Gastrocnemius medialis (tissue), 4 donors: ENCODE measurements around the gene BRF1. TPM values are rescaled to one million over a fixed set of nuclear protein-coding genes. Genes with fewer than 3 reads are reported as not detected.

Experiments used
- ATAC-seq, 2 donors: fragments of 150-250 bp; one replicate each; pipeline ENCODE4 v1.9.1; 2016
- DNase-seq, 2 donors: peaks; one replicate each; pipeline ENCODE4 v3.0.0-alpha.2; 2019
- H3K27ac ChIP-seq, 4 donors: fragments of 200-600 bp; sonication (generic); 1 replicate in 1 of 4; 2 replicates in 3 of 4; pipeline ENCODE4 v1.5.1; 2016 to 2018; ENCODE audit warnings: mild to moderate bottlenecking in 2 of 4, moderate library complexity in 1 of 4
- H3K27me3 ChIP-seq, 3 donors: fragments of 200-600 bp; sonication (generic) in 2 of 3; 1 replicate in 1 of 3; 2 replicates in 2 of 3; pipeline versions ENCODE4 v1.5.1 to v1.6.0; 2016 to 2019; ENCODE audit warnings: mild to moderate bottlenecking in 1 of 3, moderate library complexity in 1 of 3
- H3K36me3 ChIP-seq, 2 donors: fragments of 200-600 bp; sonication (generic) in 1 of 2; one replicate each; pipeline ENCODE4 v1.5.1; 2017 to 2018
- H3K4me1 ChIP-seq, 2 donors: fragments of 200-600 bp; sonication (generic) in 1 of 2; one replicate each; pipeline ENCODE4 v1.5.1; 2016 to 2017; ENCODE audit warnings: mild to moderate bottlenecking in 2 of 2
- H3K4me3 ChIP-seq, 4 donors: fragments of 200-600 bp; sonication (generic) in 3 of 4; 1 replicate in 1 of 4; 2 replicates in 3 of 4; pipeline ENCODE4 v1.5.1; 2016 to 2019; ENCODE audit warnings: mild to moderate bottlenecking in 2 of 4
- H3K9me3 ChIP-seq, 3 donors: fragments of 200-600 bp; sonication (generic) in 2 of 3; 1 replicate in 1 of 3; 2 replicates in 2 of 3; pipeline ENCODE4 v1.5.1; 2016 to 2019
- CTCF ChIP-seq, 5 experiments: fragments of 450-650 bp in 3 of 5; fragments of 200-600 bp in 2 of 5; sonication (generic) in 2 of 5; IDR thresholded peaks in 4 of 5; conservative IDR thresholded peaks in 1 of 5; 1 replicate in 4 of 5; 2 replicates in 1 of 5; pipeline ENCODE4 v1.5.1; 2016 to 2019; ENCODE audit warnings: antibody characterized with exemption in 5 of 5, mild to moderate bottlenecking in 3 of 5, moderate library complexity in 3 of 5
- POLR2A ChIP-seq, 2 donors: fragments of 450-650 bp; IDR thresholded peaks; one replicate each; pipeline ENCODE4 v1.6.1; 2017; ENCODE audit warnings: antibody characterized with exemption in 2 of 2, mild to moderate bottlenecking in 2 of 2, moderate library complexity in 2 of 2
- in situ Hi-C, 4 donors: fragments of 200-750 bp; cut with MboI; loops; one replicate each; pipeline versions ENCODE4 v1.15.0 to v1.8.0; 2017; ENCODE audit warnings: low sequenced_read_pairs in 4 of 4
- intact Hi-C: fragments of 100-400 bp; cut with DNase I; formaldehyde crosslinking; loops from one replicate; pipeline ENCODE4 v1.15.1; 2023; ENCODE audit warnings: low total_unique reads
- total RNA-seq, 4 donors: library from RNA; depleted of rRNA; stranded (reverse); fragments of >200 nt; gene quantifications; one replicate each; pipeline versions ENCODE4 v1.1.0 to v1.2.3, GENCODE V29; 2016

Gene BRF1
- total RNA-seq, 4 donors from 2014 or later, result 19.5 to 27.4 (median 21.4) TPM

- H3K9me3 ChIP-seq, result no peaks in the 10 kb centered on the region
- H3K4me3 ChIP-seq, result no peak overlapping the region
- H3K36me3 ChIP-seq, result no peaks in the 10 kb centered on the region
- TF ChIP-seq POLR2A (IDR thresholded peaks at IDR 0.05) (no peak), CTCF (IDR thresholded peaks at IDR 0.05 in 4 of 5, conservative IDR thresholded peaks at IDR 0.05 in 1 of 5) (no peak)
- in situ Hi-C loops (no loop called here), intact Hi-C loops (loop anchor here (10.0 kb wide), 1 partner anchor 72 kb away; the partner anchor contains the start of gene BTBD6)
- ATAC-seq (no peak), DNase-seq (no peak)
- H3K4me1 ChIP-seq, result peaks cover 38 to 45% of the 10 kb centered on the region in 2 donors
- no peak overlapping the region for H3K27ac ChIP-seq
- H3K27me3 ChIP-seq, result no peaks in the 10 kb centered on the region
Measured at GRCh38 chr14:105173145-105173544, 127.7 kb downstream of the BRF1 start.

- in situ Hi-C loops (no loop called here), intact Hi-C loops (loop anchor here (10.0 kb wide), 1 partner anchor 72 kb away; the partner anchor contains the start of gene BTBD6)
- Histone ChIP-seq H3K4me1 (peaks cover 38 to 40% of the 10 kb centered on the region in 2 donors), H3K9me3 (no peaks in the 10 kb centered on the region), H3K27ac (no peak overlapping the region), H3K4me3 (no peak overlapping the region), H3K36me3 (no peaks in the 10 kb centered on the region), H3K27me3 (no peaks in the 10 kb centered on the region)
- TF ChIP-seq POLR2A (IDR thresholded peaks at IDR 0.05), result no peak
- no peak for TF ChIP-seq CTCF (IDR thresholded peaks at IDR 0.05 in 4 of 5, conservative IDR thresholded peaks at IDR 0.05 in 1 of 5)
- DNase-seq, result no peak
- no peak for ATAC-seq
Measured at GRCh38 chr14:105172476-105172875, 128.3 kb downstream of the BRF1 start.

GRCh38 chr14:105171004-105171673 is 129.7 kb downstream of the BRF1 start:
- Histone ChIP-seq H3K27me3 (no peaks in the 10 kb centered on the region), H3K9me3 (no peaks in the 10 kb centered on the region), H3K4me1 (peaks cover 35 to 37% of the 10 kb centered on the region in 2 donors), H3K36me3 (no peaks in the 10 kb centered on the region), H3K4me3 (peak overlapping the region in 2 of 4 donors; percentile 0 to 36), H3K27ac (peak overlapping the region; percentile 76 to 83 (median 80))
- intact Hi-C loops, result loop anchor here (10.0 kb wide), 1 partner anchor 74 kb away; the partner anchor contains the start of gene BTBD6
- DNase-seq, result peak in 1 of 2 donors; percentile 71
- peak; percentile 29 to 46 for ATAC-seq
- in situ Hi-C loops, result no loop called here
- TF ChIP-seq POLR2A (IDR thresholded peaks at IDR 0.05) (peak in 1 of 2 donors; percentile 32), CTCF (IDR thresholded peaks at IDR 0.05 in 4 of 5, conservative IDR thresholded peaks at IDR 0.05 in 1 of 5) (no peak)

GRCh38 chr14:105169776-105170655 is 130.8 kb downstream of the BRF1 start:
- intact Hi-C loops (loop anchor here (5.0 to 10.0 kb wide), 4 partner anchors 75 to 325 kb away; partner anchors contain the start of genes BTBD6, CLBA1 and TEDC1), in situ Hi-C loops (no loop called here)
- ATAC-seq, result no peak
- Histone ChIP-seq H3K27me3 (no peaks in the 10 kb centered on the region), H3K27ac (peak overlapping the region; percentile 76 to 83 (median 80)), H3K9me3 (no peaks in the 10 kb centered on the region), H3K36me3 (no peaks in the 10 kb centered on the region), H3K4me3 (no peak overlapping the region), H3K4me1 (peaks cover 40 to 48% of the 10 kb centered on the region in 2 donors)
- DNase-seq, result peak in 1 of 2 donors; percentile 30
- TF ChIP-seq CTCF (IDR thresholded peaks at IDR 0.05 in 4 of 5, conservative IDR thresholded peaks at IDR 0.05 in 1 of 5) (no peak), POLR2A (IDR thresholded peaks at IDR 0.05) (no peak)
